Hypothalamus (tissue), 51 donors: Measurements from ENCODE around the gene LIMK2.
"Not testable (repeated sequence)": the region's sequence is repeated elsewhere in the genome, so short reads cannot be mapped to it uniquely, and the experiment has no call there.

ENCODE experiments used
- DNase-seq, 51 donors: peaks; one replicate each; lab custom pipeline; 2025; lab: John Stamatoyannopoulos, UW

The LIMK2 gene

GRCh38 chr22:31287818-31288495, 75.9 kb downstream of the LIMK2 start:
- no peak for DNase-seq

- no peak for DNase-seq
These were observed 76.6 kb downstream of the LIMK2 start for GRCh38 chr22:31288496-31289240.

GRCh38 chr22:31289344-31289743, 77.2 kb downstream of the LIMK2 start:
- no peak for DNase-seq

- DNase-seq, result peak; percentile 45 to 98 (median 92)
These were observed 78.7 kb downstream of the LIMK2 start for GRCh38 chr22:31290494-31291471.

- peak in 8 of 51 donors; percentile 39 to 85 (median 53) for DNase-seq
These were observed 79.6 kb downstream of the LIMK2 start for GRCh38 chr22:31291481-31292235.

GRCh38 chr22:31292236-31292989, 80.3 kb downstream of the LIMK2 start, which contains the start of gene PIK3IP1:
Gene PIK3IP1, minus strand, starts transcription at chr22:31292488. Its CDS starts 144 bp downstream, at chr22:31292344.
- peak; percentile 39 to 95 (median 77) for DNase-seq

- DNase-seq, result no peak
These were observed 83.3 kb downstream of the LIMK2 start for GRCh38 chr22:31295360-31295759.

GRCh38 chr22:31295831-31296657, 83.9 kb downstream of the LIMK2 start:
- no peak for DNase-seq

GRCh38 chr22:31300896-31301295, 88.8 kb downstream of the LIMK2 start:
- DNase-seq, result no peak

- DNase-seq, result no peak
These were observed 89.9 kb downstream of the LIMK2 start for GRCh38 chr22:31302006-31302405.

- DNase-seq, result no peak
These were observed 90.4 kb downstream of the LIMK2 start for GRCh38 chr22:31302537-31302936.

- DNase-seq, result no peak
These were observed 93.1 kb downstream of the LIMK2 start for GRCh38 chr22:31305194-31305593.

GRCh38 chr22:31308181-31308580, 96.1 kb downstream of the LIMK2 start:
- DNase-seq, result no peak

GRCh38 chr22:31313366-31314147, 101.5 kb downstream of the LIMK2 start:
- peak in 38 of 51 donors; percentile 3 to 81 (median 50) for DNase-seq

- not testable (repeated sequence) for DNase-seq
These were observed 102.1 kb downstream of the LIMK2 start for GRCh38 chr22:31314220-31314619.

GRCh38 chr22:31321421-31321820, 109.3 kb downstream of the LIMK2 start:
- peak in 8 of 51 donors; percentile 5 to 46 (median 38) for DNase-seq
